Measurements from ENCODE around the gene MNX1.
A peak's percentile ranks its signal among the peaks of the same experiment; 100 is the strongest.

The MNX1 gene

GRCh38 chr7:156979711-156980110 lies 30.8 kb downstream of the MNX1 start:
- no peak for TF ChIP-seq CTCF (IDR thresholded peaks at IDR 0.05)

- TF ChIP-seq CTCF (IDR thresholded peaks at IDR 0.05) = no peak
Measured at GRCh38 chr7:156979007-156979606, 31.4 kb downstream of the MNX1 start.

GRCh38 chr7:156975620-156976019 lies 34.8 kb downstream of the MNX1 start:
- no peak for TF ChIP-seq CTCF (IDR thresholded peaks at IDR 0.05)

- peak; percentile 33; the same call in 1 of the 2 replicates for TF ChIP-seq CTCF (IDR thresholded peaks at IDR 0.05)
Measured at GRCh38 chr7:156969972-156970420, 40.5 kb downstream of the MNX1 start.

GRCh38 chr7:156968183-156968582 lies 42.3 kb downstream of the MNX1 start:
- no peak for TF ChIP-seq CTCF (IDR thresholded peaks at IDR 0.05)

- TF ChIP-seq CTCF (IDR thresholded peaks at IDR 0.05) = no peak
Measured at GRCh38 chr7:156966387-156966786, 44.1 kb downstream of the MNX1 start.

GRCh38 chr7:156964971-156965370 lies 45.5 kb downstream of the MNX1 start:
- no peak for TF ChIP-seq CTCF (IDR thresholded peaks at IDR 0.05)

- no peak for TF ChIP-seq CTCF (IDR thresholded peaks at IDR 0.05)
Measured at GRCh38 chr7:156963472-156963871, 47.0 kb downstream of the MNX1 start.

Measured in LNCAP (cell line).